Limb (tissue), 2 donors: Measurements from ENCODE around the gene RGS14.

Experiments used
- DNase-seq, 2 donors: peaks; one replicate each; pipeline ENCODE4 v3.0.0-alpha.2; 2016; ENCODE audit errors: extremely low spot score in 2 of 2

RGS14 gene

DNA sequence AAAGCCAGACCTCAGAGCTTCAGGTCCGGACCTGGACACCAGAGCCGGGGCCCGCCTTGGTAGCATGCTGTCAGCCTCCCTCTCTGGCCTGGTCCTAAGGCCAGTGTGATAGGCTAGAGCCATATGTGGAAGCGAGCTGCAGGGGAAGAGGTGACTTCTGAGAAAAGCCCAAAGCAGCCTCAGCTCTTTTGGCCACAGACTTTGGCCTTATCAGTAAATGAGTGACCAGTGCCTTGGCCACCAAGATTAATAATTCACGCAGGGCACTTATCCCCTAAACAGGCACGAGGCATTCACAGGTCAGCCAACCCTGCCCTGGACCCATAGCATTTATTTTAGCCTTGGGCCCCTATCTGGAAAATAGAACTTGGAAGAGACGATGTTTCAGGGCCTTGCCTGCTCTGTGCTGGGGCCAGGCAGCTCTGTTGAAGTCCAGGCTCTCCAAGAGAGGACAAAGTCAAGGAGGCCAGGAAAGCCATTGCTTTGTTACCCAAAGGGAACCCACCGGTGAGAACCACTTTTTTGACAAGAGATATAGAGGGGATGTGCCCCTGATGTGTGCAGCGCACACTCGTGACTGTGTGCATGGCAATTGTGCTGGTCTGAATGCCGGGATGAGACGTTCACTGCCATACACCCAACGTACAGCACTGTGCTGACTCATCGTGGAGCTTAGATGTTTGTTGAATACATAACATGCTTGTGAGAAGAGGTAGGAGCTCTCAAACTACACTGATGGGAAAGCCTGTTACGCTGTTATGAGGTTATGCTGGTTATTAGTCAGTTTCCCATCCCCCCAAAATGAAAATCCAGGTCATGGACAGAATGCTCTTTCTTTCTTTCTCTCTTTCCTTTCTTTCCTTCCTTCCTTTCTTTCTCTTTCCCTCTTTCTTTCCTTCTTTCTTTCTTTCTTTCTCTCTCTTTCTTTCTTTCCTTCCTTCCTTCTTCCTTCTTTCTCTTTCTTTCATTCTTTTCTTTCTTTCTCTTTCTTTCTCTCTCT is 21.5 kb downstream of the RGS14 start:
- DNase-seq, result no peak

DNA sequence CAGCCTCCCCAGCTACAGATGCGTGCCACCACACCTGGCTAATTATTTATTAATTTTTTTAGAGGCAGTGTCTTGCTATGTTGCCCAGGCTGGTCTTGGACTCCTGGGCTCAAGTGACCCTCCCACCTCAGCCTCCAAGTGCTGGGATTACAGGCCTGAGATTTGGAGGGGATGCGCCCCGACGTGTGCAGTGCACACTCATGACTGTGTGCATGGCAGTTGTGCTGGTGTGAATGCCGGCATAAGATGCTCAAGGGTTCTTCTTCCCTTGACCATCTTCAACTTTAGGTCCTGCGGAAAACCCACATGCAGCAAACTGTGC is 23.0 kb downstream of the RGS14 start:
- no peak for DNase-seq

DNA sequence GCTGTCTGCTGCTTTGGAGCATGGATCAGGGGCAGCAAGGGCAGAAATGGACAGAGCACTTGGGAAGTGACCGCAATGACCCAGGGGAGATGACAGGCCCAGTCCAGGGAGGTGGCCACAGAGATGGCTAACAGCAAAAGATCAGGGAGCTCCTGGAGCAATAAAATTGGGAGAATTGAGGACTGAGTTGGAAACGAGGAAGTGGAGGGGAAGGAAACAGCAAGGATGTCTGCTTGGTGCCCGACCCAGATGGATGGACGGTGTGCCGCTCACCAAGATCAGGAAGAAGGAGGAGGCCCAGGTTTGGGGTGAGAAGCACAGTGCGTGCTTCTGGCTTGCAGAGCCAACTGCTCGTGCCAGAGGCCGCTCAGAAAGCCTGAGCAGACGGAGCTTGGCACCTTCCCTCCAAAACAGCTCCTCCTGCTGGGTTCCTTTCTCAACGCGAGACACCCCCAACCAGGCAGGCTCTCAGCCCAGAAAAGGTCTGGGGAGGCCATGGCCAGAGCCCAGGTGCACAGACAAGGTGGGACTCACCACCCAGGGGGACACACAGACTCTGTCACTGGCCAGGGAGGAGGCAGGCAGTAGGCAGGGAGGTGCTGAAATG is 24.8 kb downstream of the RGS14 start:
- DNase-seq, result peak in 1 of 2 donors; percentile 35

DNA sequence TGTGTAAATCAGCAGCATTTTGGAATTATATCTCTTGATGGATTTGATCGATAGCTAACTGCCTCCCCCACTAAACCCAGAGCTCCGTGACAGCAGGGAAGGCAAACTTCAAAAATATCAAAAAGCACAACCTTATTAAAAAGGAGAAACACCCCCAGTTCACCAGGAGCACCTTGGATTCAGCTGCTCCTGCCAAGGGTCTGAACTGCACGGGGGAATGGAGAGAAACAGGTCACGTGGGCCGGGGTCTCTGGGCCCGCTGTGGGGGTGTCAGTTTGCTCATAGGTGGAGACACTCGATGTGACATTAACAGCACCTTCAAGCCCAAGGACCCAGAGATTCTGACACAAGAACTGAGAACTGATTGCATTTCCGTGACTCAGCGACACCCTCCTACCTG is 25.5 kb downstream of the RGS14 start:
- DNase-seq, result no peak

DNA sequence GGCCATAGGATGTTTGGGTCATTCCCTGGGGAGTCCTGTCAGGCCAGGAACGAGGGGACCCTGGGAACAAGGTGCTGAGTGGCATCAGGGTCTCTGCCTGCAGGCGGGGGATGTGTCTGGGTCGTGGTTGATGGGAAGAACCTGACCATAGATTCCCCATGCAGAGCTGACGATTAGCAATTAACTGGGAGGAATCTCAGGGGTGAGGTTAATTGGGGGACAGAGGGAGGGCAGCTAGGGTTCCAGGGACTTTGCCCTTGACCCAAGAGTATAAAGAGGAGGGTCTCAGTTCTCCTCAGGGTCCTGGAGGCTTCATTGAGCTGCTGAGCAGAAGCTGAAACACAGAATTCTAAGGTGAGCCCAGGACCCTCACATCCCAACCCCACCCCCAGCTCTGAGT is 26.4 kb downstream of the RGS14 start, which contains the start of gene SLC34A1:
Gene SLC34A1, plus strand, starts transcription at position 301 of the 400 bp plus-strand sequence. CDS start 1,308 bp downstream, outside the sequence.
- no peak for DNase-seq

DNA sequence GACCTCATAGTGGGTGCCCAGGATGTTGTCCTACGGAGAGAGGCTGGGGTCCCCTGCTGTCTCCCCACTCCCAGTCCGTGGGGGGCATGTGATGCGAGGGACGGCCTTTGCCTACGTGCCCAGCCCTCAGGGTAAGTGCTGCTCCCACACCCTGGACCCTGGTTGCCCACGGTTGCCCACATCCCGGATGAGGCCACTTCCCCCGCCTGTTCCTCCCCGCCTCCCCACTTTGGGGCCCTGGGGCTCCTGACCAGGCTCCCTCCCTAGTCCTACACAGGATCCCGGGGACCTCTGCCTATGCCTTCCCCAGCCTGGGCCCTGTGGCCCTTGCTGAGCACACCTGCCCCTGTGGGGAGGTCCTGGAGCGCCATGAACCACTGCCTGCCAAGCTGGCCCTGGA is 28.0 kb downstream of the RGS14 start:
- no peak for DNase-seq

DNA sequence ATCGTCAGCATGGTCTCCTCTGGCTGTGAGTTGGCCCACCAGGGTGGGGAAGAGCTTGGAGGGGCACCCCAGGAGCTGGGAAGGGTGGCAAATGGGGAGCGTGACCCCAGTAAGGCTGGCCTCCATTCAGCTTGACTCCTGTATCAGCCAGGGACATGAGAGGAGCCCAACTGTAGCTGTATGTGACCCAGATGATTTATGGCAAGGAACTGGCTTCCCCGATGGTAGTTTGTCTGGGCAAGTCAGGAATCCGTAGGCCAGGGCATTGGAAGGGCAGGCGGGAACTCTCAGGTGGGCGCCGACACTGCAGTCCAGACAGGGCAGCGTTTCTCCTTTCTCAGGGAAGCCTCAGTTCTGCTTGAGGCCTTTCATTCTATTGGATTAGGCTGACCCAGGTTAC is 28.8 kb downstream of the RGS14 start:
- DNase-seq, result no peak

DNA sequence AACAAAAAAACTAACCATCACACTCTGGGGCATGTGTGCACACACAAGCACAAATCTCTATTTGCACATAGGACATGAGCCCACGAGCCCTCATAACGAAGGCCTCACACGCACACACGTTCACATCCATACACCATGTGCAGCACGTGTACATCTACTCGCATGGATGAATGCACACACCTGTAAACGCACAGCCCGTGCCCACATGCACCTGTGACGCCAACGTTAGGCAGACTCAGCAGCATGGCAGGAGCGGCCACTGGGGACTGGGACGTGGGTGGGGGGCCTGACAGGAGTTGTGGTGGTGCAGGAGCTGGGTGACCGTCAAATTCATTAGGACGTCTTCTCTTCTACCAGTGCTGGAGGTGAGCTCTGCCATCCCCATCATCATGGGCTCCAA is 29.7 kb downstream of the RGS14 start:
- DNase-seq, result no peak

DNA sequence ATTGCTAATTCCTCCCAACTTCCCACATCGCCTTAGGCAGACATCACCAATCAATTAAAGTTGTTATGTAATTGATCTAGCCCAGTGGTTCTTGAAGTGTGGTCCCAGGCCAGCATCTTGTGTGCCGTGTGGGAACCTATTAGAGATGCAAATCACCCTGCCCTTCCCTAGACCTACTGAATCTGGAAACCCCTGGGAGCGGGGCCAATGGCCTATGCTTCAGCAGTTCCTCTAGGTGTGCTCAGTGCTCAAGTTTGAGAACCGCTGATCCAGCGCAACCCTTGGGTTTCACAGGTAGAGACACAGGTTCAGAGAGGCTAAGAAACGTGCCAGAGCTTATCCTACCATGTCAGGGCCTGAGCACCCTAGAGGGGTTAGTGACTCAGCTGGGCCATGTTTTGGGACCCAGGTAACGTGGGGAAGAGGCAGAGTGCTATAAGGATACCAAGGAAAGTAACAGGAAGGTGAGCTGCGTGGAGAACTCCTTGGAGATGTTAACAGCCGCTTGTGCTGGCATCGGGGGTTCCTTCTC is 30.9 kb downstream of the RGS14 start:
- DNase-seq, result no peak

DNA sequence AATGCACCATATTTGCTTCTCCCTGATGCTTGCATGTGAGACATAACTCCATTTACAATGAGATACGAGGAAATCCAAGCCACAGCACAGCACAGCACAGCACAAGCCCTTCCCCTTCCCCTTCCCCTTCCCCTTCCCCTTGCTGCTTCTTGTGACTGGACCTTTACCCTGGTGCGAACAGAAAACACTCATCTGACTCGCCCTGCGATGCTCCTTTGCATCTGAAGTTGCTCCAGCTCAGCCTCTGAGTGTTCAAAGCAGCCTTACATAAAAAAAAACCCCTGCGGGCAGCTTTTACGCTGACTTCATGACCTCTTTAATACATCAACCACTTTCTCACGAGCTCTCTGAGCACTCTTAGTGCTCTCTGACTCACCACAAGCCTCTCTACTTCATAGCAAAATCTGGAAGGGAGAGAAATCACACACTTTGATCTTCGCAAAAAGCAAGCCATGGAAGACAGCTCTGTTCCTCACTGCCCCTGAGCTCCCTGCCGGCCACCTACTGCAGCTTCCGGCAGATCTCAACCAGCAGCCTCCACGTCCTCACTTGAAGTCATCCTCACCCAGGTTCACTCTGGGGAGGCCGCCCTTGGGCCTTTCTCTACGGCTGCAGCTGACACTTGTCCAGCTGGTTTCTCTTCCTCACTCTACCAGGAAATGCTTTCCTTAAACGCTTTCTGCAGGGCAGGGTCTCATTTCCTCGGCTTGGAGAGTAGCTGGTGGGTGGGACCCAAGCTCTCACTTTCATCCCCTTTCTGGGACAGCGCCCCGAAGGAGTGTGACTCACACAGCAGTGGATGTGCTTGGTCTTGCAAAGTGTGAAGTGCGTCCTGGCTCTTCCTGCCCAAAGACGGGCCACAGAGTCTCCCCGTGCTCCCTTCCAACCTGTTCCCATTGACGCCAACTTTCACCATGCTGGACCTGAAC is 31.8 kb downstream of the RGS14 start:
- no peak for DNase-seq

DNA sequence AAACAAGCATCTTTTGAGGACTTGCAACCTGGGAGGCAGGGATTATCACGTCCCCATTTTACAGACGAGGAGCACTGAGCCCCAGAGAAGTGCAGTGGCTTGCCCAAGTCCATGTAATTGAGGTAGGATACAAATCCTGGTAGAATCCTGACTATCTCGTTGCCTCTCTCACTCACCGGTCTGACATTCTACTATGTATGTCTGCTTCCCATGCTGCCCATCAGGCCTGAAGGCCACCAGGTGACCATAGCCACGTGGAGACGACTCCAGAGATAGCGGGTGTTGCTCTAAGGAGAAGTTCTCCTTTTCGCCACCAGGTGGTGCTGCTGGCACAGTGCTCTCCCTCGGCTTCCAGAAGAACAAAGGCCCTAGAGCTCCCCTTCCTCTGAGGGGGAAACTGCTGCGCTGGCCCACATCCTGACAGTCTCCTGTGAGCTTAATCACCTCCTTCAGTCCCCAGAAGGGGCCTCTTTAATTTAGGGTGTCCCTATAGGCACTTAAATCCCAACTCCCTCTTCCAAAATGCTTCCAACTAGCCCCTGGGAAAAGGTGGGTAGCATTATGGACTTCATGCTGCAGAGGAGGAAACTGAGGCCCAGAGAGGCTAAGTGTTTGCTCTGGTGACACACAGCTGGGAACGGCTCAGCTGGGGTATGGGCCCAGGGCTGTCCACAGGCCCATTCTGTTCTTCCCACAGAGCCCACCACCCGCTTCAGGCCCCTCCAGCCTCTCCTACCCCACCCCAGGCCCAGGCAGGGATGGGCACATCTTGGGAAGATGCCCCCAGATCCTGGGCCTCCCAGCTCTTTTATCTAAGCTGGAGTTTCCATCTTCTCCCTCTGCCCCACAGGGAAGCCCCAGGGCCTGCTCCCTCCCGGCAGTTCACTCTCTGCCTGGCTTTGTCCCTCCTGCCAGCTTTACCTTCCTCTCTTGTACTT is 32.9 kb downstream of the RGS14 start:
- DNase-seq, result peak; percentile 84 to 92

DNA sequence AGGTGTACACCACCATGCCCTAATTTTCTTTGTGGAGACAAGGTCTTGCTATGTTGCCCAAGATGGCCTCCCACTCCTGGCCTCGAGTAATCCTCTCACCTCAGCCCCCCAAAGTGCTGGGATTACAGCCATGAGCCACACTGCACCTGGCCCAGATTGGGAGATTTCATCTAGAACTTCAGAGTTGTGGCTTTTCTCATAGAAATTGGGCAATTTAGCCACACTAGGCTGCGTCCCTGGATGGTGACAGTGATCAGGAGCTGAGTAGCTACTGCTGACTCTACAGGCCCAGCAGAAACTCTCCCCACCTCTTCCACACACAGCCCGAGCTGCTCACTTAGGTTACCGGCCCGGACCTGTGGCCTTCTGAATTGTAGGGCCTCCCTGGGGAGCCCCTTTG is 35.0 kb downstream of the RGS14 start:
- no peak for DNase-seq

DNA sequence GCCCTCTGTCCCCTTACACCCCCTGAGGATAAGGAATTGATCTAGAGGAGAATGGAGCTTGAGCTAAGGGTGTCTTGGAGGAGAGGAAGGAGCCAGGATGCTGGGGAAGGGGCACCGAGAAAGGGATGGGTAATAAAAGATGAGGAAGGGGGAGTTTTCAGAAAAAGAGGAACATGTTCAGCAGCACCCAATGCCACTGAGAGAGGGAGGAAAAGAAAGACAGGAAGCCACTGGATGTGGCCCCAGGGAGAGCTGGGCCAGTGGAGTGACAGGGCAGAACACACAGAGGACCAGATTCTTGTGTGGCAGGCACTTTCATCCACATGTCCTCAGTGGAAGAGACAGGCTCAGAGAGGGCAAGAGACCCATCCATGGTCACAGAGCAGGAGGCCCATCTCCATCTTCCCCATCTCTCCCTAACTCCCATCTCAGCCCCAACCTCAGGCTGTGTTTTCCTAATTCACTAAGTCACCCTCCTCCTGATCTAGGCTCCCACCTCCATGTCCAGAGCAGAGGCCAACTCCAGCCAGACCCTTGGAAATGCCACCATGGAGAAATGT is 35.6 kb downstream of the RGS14 start:
- DNase-seq, result no peak

DNA sequence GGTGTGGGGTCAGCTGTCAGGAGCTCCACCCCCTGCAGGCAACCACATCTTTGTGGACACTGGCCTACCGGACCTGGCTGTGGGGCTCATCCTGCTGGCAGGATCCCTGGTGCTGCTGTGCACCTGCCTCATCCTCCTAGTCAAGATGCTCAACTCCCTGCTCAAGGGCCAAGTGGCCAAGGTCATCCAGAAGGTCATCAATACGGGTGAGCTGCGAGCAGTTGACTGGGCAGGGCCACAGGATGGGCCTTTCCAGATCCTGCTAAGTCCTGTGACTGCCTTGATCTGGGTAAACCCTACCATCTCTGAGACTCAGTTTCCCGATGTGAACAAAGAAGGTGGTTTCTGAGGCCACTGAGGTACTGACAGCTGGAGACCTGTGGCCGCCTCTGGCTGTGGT is 36.3 kb downstream of the RGS14 start:
- no peak for DNase-seq

DNA sequence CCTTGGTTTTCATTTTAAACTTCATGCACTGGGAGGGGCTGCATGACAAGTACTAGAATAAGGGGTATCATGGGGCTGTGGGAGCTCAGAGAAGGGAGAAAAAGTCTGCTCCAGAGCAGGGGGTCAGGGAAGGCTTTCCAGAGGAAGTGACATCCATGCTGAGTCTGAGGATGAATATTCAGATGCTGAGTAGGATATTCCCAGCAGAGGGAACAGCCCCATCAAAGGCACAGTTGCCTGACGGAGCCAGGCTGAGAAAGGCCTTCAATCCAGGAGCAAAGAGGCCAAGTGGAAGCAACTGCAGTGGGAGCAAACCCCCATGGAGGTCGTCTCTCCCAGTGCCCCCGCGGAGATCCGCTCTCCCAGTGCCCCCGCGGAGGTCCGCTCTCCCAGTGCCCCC is 38.4 kb downstream of the RGS14 start:
- DNase-seq, result no peak

DNA sequence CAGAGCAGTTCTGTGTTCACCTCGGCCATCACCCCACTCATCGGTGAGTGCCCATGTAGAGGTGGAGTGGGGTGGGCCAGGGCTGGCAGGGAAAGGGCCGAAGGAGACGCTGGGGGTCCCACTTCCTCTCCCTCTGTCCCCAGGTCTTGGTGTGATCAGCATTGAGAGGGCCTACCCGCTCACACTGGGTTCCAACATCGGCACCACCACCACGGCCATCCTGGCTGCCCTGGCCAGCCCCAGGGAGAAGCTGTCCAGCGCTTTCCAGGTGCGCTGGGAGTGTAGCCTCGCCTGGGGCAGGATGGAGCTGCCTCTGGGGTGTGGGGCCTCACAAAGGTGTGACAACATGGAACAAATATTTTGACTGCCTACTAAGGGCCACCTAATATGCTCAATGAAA is 39.1 kb downstream of the RGS14 start:
- DNase-seq, result no peak

DNA sequence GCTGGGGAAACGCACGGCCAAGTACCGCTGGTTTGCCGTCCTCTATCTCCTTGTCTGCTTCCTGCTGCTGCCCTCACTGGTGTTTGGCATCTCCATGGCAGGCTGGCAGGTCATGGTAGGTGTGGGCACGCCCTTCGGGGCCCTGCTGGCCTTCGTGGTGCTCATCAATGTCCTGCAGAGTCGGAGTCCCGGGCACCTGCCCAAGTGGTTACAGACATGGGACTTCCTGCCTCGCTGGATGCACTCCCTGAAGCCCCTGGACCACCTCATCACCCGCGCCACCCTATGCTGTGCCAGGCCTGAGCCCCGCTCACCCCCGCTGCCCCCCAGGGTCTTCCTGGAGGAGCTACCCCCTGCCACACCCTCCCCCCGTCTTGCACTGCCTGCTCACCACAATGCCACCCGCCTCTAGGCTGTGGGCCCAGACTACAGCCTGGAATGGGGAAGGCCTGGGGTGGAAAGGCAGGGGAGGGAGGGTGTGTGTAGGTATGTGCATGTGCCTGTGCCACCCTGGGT is 40.2 kb downstream of the RGS14 start:
- DNase-seq, result no peak

DNA sequence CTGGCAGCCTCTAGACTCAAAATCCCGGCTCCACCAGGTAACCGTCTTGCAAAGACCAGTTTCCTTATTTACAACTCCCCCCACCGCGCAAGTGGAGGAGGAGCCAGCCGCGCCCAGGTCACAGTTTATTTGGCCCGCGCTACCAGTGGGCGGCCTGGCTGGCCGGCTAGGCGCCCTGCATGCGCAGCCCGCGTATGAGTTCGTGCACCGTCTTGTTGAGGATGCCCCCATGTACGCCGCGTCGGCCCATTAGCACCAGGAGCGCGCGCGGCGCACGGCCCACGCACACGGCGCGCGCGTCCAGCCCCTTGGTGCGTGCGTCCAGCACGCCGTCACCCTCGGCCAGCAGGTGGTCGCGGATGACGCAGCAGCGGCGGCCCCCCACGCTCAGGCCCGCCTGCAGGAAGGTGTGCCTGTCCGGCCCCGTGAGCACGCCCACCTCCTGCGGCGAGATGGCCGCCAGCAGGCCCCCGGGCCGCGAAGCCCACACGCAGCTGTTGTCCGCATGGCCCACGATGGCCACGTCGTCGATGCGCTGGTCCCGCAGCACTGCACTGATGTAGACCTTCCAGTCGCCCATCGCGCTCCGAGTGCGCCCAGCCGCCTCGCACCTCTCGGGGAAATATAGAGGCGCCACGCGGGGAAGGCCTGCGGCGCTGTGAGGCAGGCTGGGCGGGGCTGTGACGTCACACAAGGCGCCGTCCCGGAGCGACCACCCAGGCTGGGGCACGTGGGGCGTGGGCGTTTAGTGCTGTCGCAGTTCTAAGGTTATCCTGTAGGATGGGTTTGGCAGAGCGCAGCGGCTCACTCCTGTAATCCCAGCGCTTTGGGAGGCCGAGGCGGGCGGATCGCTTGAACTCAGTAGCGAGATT is 42.5 kb downstream of the RGS14 start, which contains the start of gene PFN3:
Gene PFN3, minus strand, starts transcription at position 665 of the 872 bp plus-strand sequence. Its CDS starts 85 bp downstream, at position 580.
- DNase-seq, result peak; percentile 6 to 85
